Ascending aorta (tissue), 2 donors: ENCODE results near the gene AXIN1. TPM values are rescaled to one million over a fixed set of nuclear protein-coding genes. Genes with fewer than 3 reads are reported as not detected.
"Not testable (repeated sequence)": the region's sequence is repeated elsewhere in the genome, so short reads cannot be mapped to it uniquely, and the experiment has no call there.

Experiments used
- DNase-seq, 2 donors: peaks; one replicate each; pipeline ENCODE4 v3.0.0-alpha.2; 2019; ENCODE audit warnings: low spot score in 2 of 2
- H3K27ac ChIP-seq, 2 donors: fragments of 200-600 bp; sonication (generic); one replicate each; pipeline ENCODE4 v1.5.1; 2016 to 2017; ENCODE audit warnings: mild to moderate bottlenecking in 1 of 2
- H3K27me3 ChIP-seq: fragments of 200-600 bp; sonication (generic); one replicate; pipeline ENCODE4 v1.5.1; 2017
- H3K36me3 ChIP-seq, 2 donors: fragments of 200-600 bp; sonication (generic); one replicate each; pipeline ENCODE4 v1.5.1; 2016
- H3K4me1 ChIP-seq, 2 donors: fragments of 200-600 bp; sonication (generic); one replicate each; pipeline ENCODE4 v1.5.1; 2016 to 2017; ENCODE audit warnings: mild to moderate bottlenecking in 1 of 2
- H3K4me3 ChIP-seq, 2 donors: fragments of 200-600 bp; sonication (generic); one replicate each; pipeline ENCODE4 v1.5.1; 2016 to 2017; ENCODE audit warnings: mild to moderate bottlenecking in 1 of 2
- H3K9me3 ChIP-seq, 2 donors: fragments of 200-600 bp; sonication (generic); one replicate each; pipeline ENCODE4 v1.5.1; 2016
- intact Hi-C: fragments of 100-400 bp; cut with DNase I; formaldehyde crosslinking; loops from one replicate; pipeline ENCODE4 v1.15.1; 2023
- total RNA-seq: library from RNA; depleted of rRNA; stranded (reverse); fragments of >200 nt; gene quantifications from one replicate; pipeline ENCODE4 v1.1.0, GENCODE V29; 2016
- TF ChIP-seq, protein P1 (sequence below), 3 experiments: fragments of 200-600 bp in 2 of 3; fragments of 450-650 bp in 1 of 3; sonication (generic) in 2 of 3; IDR thresholded peaks; one replicate each; pipeline ENCODE4 v1.5.1; 2016 to 2019; ENCODE audit warnings: antibody characterized with exemption in 3 of 3, mild to moderate bottlenecking in 1 of 3, moderate library complexity in 1 of 3

Gene AXIN1
- total RNA-seq, 1 donor from 2014 or later = 27.6 TPM

DNA sequence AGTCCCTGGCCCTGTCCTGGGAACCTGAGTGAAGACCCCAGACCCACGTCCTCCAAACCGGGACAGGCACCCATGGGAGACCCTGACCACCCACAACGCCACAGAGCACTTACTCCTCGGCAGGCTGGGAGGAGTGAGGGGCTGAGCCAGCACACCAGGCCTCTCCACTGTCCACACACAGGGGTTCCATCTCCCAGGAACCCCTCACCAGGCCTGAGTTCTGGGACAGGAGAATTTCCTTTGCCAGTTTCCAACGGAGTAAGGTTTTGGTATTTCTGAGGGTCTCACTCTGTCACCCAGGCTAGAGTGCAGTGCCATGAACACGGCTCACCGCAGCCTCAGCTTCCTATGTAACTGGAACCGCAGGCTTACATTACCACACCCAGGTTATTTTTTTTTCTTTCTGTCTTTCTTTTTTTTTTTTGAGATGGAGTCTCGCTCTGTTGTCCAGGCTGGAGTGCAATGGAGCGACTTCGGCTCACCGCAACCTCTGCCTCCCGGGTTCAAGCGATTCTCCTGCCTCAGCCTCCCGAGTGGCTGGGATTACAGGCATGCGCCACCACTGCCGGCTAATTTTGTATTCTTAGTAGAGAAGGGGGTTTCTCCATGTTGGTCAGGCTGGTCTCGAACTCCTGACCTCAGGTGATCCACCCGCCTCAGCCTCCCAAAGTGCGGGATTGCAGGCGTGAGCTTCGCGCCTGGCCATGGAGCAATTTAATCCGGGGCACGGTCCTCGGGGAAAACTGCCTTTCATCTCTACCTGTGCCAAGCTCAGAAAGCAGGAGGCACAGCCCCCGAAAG, 27.6 kb upstream of the AXIN1 start:
- DNase-seq = no peak
- TF ChIP-seq, protein P1, sequence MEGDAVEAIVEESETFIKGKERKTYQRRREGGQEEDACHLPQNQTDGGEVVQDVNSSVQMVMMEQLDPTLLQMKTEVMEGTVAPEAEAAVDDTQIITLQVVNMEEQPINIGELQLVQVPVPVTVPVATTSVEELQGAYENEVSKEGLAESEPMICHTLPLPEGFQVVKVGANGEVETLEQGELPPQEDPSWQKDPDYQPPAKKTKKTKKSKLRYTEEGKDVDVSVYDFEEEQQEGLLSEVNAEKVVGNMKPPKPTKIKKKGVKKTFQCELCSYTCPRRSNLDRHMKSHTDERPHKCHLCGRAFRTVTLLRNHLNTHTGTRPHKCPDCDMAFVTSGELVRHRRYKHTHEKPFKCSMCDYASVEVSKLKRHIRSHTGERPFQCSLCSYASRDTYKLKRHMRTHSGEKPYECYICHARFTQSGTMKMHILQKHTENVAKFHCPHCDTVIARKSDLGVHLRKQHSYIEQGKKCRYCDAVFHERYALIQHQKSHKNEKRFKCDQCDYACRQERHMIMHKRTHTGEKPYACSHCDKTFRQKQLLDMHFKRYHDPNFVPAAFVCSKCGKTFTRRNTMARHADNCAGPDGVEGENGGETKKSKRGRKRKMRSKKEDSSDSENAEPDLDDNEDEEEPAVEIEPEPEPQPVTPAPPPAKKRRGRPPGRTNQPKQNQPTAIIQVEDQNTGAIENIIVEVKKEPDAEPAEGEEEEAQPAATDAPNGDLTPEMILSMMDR (IDR thresholded peaks at IDR 0.05) = no peak
- H3K4me3 ChIP-seq = peak overlapping the region; percentile 86 to 98
- peaks cover 5 to 12% of the 10 kb centered on the region in 2 donors for H3K4me1 ChIP-seq
- intact Hi-C loops = loop anchor here (5.0 kb wide), 3 partner anchors 42 to 207 kb away; partner anchors contain the start of gene CAPN15
- no peaks in the 10 kb centered on the region for H3K9me3 ChIP-seq
- H3K36me3 ChIP-seq = peaks cover 19 to 20% of the 10 kb centered on the region in 2 donors
- H3K27me3 ChIP-seq = no peaks in the 10 kb centered on the region
- no peak overlapping the region for H3K27ac ChIP-seq

DNA sequence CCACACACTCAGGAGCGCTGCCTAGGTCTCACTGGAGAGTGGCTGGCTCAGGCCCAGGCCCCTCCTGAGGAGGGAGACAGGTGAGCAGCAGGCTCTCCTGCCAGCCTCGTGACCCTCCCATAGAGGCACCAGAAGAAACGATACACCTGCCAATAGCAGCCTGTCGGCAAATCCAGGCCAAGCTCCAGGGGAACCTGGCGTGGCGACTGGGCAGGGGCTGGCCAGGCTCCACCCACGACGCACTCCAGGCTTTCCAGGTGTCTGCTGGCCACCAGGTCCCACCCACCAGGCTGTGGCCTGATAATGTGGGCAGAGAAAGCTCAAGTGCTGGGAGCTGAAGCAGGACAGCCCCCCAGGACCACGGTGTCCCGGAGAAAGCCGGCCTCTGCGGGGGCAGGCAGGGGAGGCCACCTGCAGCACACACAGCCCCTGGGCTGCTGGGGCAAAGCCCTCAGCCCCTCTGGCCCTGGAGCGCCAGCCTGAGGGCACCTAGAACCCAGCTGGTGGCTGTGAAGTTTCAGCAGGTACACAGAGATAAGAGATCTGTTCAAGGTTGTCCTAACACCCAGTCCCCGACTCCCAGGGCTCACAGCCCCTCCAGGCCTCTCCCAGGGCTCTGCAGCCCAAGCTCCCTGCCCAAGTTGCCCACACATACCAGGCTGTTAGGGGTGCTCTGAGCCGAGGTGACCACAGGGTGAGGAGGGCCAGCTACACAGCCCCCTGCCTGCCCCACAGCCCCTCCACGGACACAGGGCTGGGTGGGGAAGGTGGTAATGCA, 26.8 kb upstream of the AXIN1 start:
- H3K4me1 ChIP-seq = peaks cover 5 to 12% of the 10 kb centered on the region in 2 donors
- intact Hi-C loops = no loop called here
- no peak for DNase-seq
- H3K9me3 ChIP-seq = no peaks in the 10 kb centered on the region
- TF ChIP-seq, protein P1 (IDR thresholded peaks at IDR 0.05) = no peak
- no peaks in the 10 kb centered on the region for H3K27me3 ChIP-seq
- H3K4me3 ChIP-seq = no peak overlapping the region
- H3K36me3 ChIP-seq = peaks cover 27 to 28% of the 10 kb centered on the region in 2 donors
- no peak overlapping the region for H3K27ac ChIP-seq

DNA sequence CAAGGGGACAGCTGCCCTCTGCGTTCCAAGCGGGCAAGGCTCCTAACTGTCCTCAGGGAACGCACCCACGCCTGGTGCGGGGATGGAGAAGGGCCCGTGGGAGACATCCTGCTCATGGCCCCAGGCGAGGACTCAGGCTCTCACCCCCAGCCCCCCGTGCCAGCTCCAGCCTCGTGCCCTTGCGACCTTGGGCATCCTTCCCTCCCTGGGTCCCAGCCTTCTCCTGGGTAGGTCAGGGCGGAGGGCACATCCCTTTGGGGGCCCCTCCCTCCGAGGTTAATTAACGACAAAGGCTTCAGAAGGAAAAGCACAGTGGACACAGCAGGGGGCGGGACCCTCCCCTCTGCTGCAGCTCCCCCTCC, 26.3 kb upstream of the AXIN1 start:
- Histone ChIP-seq H3K4me1 (peaks cover 5 to 12% of the 10 kb centered on the region in 2 donors), H3K4me3 (no peak overlapping the region), H3K9me3 (no peaks in the 10 kb centered on the region), H3K27ac (no peak overlapping the region), H3K27me3 (no peaks in the 10 kb centered on the region), H3K36me3 (peaks cover 30 to 33% of the 10 kb centered on the region in 2 donors)
- TF ChIP-seq, protein P1 (IDR thresholded peaks at IDR 0.05) = no peak
- intact Hi-C loops = no loop called here
- no peak for DNase-seq

DNA sequence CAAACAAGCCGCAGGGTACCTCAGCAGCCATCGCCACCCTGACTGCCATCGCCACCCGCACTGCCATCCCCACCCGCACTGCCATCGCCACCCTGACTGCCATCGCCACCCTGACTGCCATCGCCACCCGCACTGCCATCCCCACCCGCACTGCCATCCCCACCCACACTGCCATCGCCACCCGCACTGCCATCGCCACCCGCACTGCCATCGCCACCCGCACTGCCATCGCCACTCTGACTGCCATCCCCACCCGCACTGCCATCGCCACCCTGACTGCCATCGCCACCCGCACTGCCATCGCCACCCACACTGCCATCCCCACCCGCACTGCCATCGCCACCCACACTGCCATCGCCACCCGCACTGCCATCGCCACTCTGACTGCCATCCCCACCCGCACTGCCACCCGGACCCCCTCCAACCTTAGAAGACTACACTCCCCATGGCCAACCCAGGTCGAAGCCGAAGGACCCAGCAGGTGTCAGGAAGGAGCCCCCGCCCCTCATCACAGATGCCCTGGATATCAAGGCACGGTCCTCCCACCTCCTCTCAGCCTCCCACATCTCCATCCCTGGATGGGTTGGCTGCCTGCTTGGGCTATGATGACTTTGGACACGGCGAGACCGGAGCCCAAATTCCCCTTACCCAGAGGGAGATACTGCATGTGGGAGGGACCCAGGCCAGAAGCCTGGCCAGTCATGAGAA, 25.7 kb upstream of the AXIN1 start:
- DNase-seq, H3K27me3 ChIP-seq, H3K9me3 ChIP-seq, H3K4me3 ChIP-seq, intact Hi-C loops, H3K27ac ChIP-seq: not testable (repeated sequence)
- Histone ChIP-seq H3K36me3 (peaks cover 33 to 38% of the 10 kb centered on the region in 2 donors), H3K4me1 (peaks cover 5 to 12% of the 10 kb centered on the region in 2 donors)

DNA sequence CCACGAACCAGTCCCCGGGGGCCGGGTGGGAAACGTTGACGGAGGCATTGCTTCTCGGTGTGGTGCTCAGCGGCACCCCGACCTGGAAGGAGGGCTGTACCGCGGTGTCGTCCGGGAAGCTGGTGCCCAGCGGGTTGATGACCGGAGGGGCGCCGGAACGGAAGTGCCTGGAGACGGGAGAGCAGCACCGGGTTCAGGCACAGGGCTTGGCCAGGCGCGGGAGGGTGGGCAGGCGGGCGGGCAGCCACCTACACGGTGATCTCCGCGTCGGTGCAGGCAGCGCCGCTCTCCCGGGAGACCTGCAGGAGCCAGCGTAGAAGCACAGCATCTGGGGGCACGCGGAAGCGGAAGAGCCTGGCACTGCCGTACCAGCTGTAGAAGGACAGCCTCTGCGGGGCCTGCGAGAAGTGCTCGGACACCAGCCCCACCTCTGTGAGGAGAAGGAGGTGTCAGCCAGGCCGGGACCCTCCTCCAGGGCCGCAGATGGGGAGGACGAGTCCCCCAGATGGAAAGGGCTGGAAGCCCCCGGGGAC, 25.0 kb upstream of the AXIN1 start:
- H3K36me3 ChIP-seq = peaks cover 39 to 44% of the 10 kb centered on the region in 2 donors
- H3K27me3 ChIP-seq = no peaks in the 10 kb centered on the region
- TF ChIP-seq, protein P1 (IDR thresholded peaks at IDR 0.05) = no peak
- no peak overlapping the region for H3K4me3 ChIP-seq
- H3K9me3 ChIP-seq = no peaks in the 10 kb centered on the region
- intact Hi-C loops = no loop called here
- DNase-seq = no peak
- H3K4me1 ChIP-seq = peaks cover 5 to 12% of the 10 kb centered on the region in 2 donors
- no peak overlapping the region for H3K27ac ChIP-seq
